ENCODE results near the gene CEP152.

CEP152 gene

DNA sequence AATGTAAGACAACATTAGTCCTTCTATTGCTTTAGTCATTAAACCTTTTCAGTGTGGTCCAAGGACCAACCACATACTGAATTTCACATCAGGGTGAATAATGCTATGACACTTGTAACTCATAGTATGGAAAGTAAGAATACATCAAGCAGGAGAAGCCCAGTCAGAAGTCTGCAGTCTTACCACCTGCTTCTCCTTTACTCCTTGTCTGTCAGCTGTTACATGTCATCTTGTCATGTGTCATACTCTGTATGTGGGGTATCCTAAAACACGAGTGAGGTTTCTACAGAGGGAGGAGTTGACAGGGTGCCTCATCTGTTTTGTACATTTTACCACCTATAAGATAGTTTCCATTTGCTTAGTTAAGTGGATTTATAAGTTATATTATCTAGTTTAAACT, 34.3 kb upstream of the CEP152 start:
- no peak for DNase-seq
- no peaks in the 10 kb centered on the region for H3K9me3 ChIP-seq (ENCODE audit: control insufficient read depth, low read length)
- no peaks in the 10 kb centered on the region for H3K4me1 ChIP-seq (ENCODE audit: control insufficient read depth, insufficient read depth, low read length, poor library complexity, severe bottlenecking)
- no peak overlapping the region for H3K27ac ChIP-seq (ENCODE audit: insufficient read depth, low read length, poor library complexity, severe bottlenecking)
- H3K4me3 ChIP-seq (ENCODE audit: insufficient read depth, low read depth, low read length, poor library complexity, severe bottlenecking): no peak overlapping the region
- no peaks in the 10 kb centered on the region for H3K36me3 ChIP-seq (ENCODE audit: control insufficient read depth, insufficient read depth, low read length)
- H3K27me3 ChIP-seq (replicated peaks; ENCODE audit: control insufficient read depth, insufficient read depth, low read length, poor library complexity, severe bottlenecking): no peaks in the 10 kb centered on the region

DNA sequence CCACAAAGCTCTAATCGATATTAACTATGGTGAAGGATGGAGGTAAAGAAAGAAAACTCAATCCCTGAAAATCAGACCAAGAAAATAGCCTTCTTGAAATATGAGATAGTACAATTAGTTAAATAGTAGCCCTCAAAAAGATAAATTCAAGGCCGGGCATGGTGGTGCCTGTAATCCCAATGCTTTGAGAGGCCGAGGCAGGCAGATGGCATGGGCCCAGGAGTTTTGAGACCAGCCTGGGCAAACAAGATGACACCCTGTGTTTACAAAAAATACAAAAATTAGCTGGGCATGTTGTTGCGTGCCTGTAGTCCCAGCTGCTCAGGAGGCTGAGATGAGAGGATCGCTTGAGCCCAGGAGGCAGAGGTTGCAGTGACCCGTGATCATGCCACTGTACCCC, 31.6 kb upstream of the CEP152 start:
- Histone ChIP-seq H3K27ac (ENCODE audit: insufficient read depth, low read length, poor library complexity, severe bottlenecking) (no peak overlapping the region), H3K4me3 (ENCODE audit: insufficient read depth, low read depth, low read length, poor library complexity, severe bottlenecking) (no peak overlapping the region), H3K36me3 (ENCODE audit: control insufficient read depth, insufficient read depth, low read length) (no peaks in the 10 kb centered on the region), H3K9me3 (ENCODE audit: control insufficient read depth, low read length) (no peaks in the 10 kb centered on the region), H3K4me1 (ENCODE audit: control insufficient read depth, insufficient read depth, low read length, poor library complexity, severe bottlenecking) (no peaks in the 10 kb centered on the region), H3K27me3 (replicated peaks; ENCODE audit: control insufficient read depth, insufficient read depth, low read length, poor library complexity, severe bottlenecking) (no peaks in the 10 kb centered on the region)
- DNase-seq: no peak

DNA sequence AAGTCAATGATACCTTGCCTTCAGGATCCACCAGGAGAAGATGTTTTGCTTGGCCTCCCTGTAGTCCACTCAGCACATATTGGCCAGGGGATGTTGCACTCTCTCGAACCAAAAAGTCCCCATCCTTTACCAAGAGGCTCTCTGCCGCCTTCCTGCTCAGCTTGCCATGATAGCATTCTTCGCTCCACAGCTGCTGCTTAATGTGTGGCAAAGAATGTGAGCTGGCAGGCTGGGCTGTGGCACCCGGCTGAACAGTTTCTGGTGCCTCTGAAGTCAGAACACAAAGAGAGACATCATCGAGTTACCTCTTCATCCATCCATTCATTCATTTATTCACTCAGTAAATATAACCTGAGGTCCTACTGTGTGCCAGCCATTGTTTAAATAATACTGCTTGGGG, 23.9 kb upstream of the CEP152 start:
- no peak overlapping the region for H3K4me3 ChIP-seq (ENCODE audit: insufficient read depth, low read depth, low read length, poor library complexity, severe bottlenecking)
- no peaks in the 10 kb centered on the region for H3K27me3 ChIP-seq (replicated peaks; ENCODE audit: control insufficient read depth, insufficient read depth, low read length, poor library complexity, severe bottlenecking)
- H3K4me1 ChIP-seq (ENCODE audit: control insufficient read depth, insufficient read depth, low read length, poor library complexity, severe bottlenecking): no peaks in the 10 kb centered on the region
- H3K36me3 ChIP-seq (ENCODE audit: control insufficient read depth, insufficient read depth, low read length): no peaks in the 10 kb centered on the region
- DNase-seq: no peak
- no peak overlapping the region for H3K27ac ChIP-seq (ENCODE audit: insufficient read depth, low read length, poor library complexity, severe bottlenecking)
- no peaks in the 10 kb centered on the region for H3K9me3 ChIP-seq (ENCODE audit: control insufficient read depth, low read length)

DNA sequence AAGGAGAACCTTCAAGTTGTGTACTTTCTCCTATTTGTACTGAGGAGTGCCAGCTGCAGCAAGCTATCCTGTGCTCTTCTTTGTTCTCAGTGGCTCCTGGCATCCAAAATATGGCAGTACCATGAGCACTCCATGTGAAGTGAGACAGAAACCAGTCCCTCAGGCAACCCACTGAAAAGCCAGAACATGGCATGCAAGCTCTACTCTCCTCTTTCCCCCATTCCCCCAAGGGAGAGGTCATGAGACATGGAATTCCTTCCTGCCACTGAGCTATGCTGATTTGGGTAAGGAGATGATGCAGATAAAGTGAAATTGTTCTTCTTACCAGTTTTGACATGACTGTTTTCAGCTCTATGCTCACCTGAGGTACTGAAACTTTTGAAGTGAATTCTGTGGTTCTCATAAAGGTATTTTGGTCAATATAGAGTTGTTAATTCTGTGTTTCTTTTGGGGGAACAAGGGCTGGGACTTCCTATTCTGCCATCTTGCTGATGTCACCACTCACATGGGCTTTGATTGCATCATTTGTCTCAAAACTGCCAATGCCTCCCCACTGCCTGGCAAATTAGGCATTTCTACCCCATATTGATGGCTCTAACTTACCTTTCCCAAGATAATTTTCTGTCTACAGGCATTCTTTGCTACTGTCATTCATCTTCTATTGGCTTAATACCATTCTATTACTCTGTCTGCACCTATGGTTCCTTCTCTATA, 22.8 kb upstream of the CEP152 start:
- no peaks in the 10 kb centered on the region for H3K27me3 ChIP-seq (replicated peaks; ENCODE audit: control insufficient read depth, insufficient read depth, low read length, poor library complexity, severe bottlenecking)
- H3K9me3 ChIP-seq (ENCODE audit: control insufficient read depth, low read length): no peaks in the 10 kb centered on the region
- no peaks in the 10 kb centered on the region for H3K4me1 ChIP-seq (ENCODE audit: control insufficient read depth, insufficient read depth, low read length, poor library complexity, severe bottlenecking)
- H3K36me3 ChIP-seq (ENCODE audit: control insufficient read depth, insufficient read depth, low read length): no peaks in the 10 kb centered on the region
- DNase-seq: no peak
- no peak overlapping the region for H3K4me3 ChIP-seq (ENCODE audit: insufficient read depth, low read depth, low read length, poor library complexity, severe bottlenecking)
- H3K27ac ChIP-seq (ENCODE audit: insufficient read depth, low read length, poor library complexity, severe bottlenecking): no peak overlapping the region

DNA sequence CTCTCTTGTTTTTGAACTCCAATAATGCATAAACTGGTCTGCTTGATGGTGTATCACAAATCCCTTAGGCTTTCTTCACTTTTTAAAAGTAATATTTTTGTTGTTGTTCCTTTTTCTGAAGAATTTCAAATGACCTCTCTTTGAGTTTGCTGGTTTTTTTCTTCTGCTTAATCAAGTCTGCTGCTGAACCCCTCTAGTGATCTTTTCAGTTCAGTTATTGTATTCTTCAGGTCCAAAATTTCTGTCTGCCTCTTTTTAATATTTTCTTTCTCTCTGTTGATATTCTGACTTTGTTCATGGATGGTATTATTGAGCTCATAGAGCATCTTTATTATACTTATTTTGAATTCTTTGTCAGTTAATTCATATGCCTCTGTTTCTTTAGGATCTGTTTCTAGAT, 21.8 kb upstream of the CEP152 start:
- Histone ChIP-seq H3K9me3 (ENCODE audit: control insufficient read depth, low read length) (no peaks in the 10 kb centered on the region), H3K4me3 (ENCODE audit: insufficient read depth, low read depth, low read length, poor library complexity, severe bottlenecking) (no peak overlapping the region), H3K4me1 (ENCODE audit: control insufficient read depth, insufficient read depth, low read length, poor library complexity, severe bottlenecking) (no peaks in the 10 kb centered on the region), H3K27ac (ENCODE audit: insufficient read depth, low read length, poor library complexity, severe bottlenecking) (no peak overlapping the region), H3K36me3 (ENCODE audit: control insufficient read depth, insufficient read depth, low read length) (no peaks in the 10 kb centered on the region), H3K27me3 (replicated peaks; ENCODE audit: control insufficient read depth, insufficient read depth, low read length, poor library complexity, severe bottlenecking) (no peaks in the 10 kb centered on the region)
- no peak for DNase-seq

DNA sequence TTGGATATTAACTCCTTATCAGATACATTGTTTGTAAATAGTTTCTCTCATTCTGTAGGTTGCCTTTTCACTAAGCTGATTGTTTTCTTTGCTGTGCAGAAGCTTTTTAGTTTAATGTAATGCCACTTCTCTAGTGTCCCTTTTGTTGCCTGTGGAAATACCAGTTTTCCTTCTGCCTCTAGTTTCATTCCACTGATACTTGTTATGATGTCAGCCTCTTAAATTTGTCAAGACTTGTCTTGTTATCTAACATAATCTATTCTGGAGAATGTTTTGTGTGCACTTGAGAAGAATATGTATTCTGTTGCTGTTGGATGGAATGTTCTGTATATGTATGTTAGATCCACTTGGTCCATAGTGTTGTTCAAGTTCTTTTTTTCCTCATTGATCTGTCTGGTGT, 18.0 kb upstream of the CEP152 start:
- DNase-seq: no peak
- no peaks in the 10 kb centered on the region for H3K4me1 ChIP-seq (ENCODE audit: control insufficient read depth, insufficient read depth, low read length, poor library complexity, severe bottlenecking)
- no peak overlapping the region for H3K4me3 ChIP-seq (ENCODE audit: insufficient read depth, low read depth, low read length, poor library complexity, severe bottlenecking)
- H3K27ac ChIP-seq (ENCODE audit: insufficient read depth, low read length, poor library complexity, severe bottlenecking): no peak overlapping the region
- no peaks in the 10 kb centered on the region for H3K9me3 ChIP-seq (ENCODE audit: control insufficient read depth, low read length)
- H3K27me3 ChIP-seq (replicated peaks; ENCODE audit: control insufficient read depth, insufficient read depth, low read length, poor library complexity, severe bottlenecking): no peaks in the 10 kb centered on the region
- H3K36me3 ChIP-seq (ENCODE audit: control insufficient read depth, insufficient read depth, low read length): no peaks in the 10 kb centered on the region

DNA sequence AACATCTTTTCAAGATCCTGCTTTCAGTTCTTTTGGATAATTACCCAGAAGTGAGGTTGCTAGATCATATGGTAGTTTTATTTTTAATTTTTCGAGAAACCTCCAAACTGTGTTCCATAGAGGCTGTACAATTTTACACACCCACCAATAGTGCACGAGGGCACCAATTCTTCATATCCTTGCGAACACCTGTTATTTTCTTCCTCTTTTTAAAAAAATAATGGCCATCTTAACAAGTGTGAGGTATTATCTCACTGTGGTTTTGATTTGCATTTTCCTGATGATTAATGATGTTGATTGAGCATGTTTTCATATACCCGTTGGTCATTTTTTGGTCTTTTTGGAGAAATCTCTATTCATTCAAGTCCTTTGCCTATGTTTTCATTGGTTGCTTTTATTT, 17.6 kb upstream of the CEP152 start:
- Histone ChIP-seq H3K4me3 (ENCODE audit: insufficient read depth, low read depth, low read length, poor library complexity, severe bottlenecking) (no peak overlapping the region), H3K27ac (ENCODE audit: insufficient read depth, low read length, poor library complexity, severe bottlenecking) (no peak overlapping the region), H3K4me1 (ENCODE audit: control insufficient read depth, insufficient read depth, low read length, poor library complexity, severe bottlenecking) (no peaks in the 10 kb centered on the region), H3K27me3 (replicated peaks; ENCODE audit: control insufficient read depth, insufficient read depth, low read length, poor library complexity, severe bottlenecking) (no peaks in the 10 kb centered on the region), H3K36me3 (ENCODE audit: control insufficient read depth, insufficient read depth, low read length) (no peaks in the 10 kb centered on the region), H3K9me3 (ENCODE audit: control insufficient read depth, low read length) (no peaks in the 10 kb centered on the region)
- no peak for DNase-seq

DNA sequence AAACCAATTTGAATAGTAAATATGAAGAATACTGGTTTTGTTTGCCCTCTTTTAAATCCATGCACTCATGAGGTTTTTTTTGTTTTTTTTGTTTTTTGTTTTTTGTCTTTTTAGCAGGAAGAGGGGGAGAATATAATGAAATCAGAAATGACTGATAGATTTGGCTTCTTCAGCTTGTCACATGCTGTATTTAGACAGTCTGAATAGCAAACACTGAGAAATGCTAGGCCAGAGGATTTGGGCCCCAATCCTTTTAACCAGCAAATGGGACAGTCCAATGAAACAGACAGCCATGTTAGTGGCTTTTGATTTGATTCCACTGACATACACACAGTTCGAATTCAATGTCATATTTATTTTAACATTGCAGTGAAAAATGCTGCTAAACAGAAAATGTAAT, 14.2 kb upstream of the CEP152 start:
- Histone ChIP-seq H3K27me3 (replicated peaks; ENCODE audit: control insufficient read depth, insufficient read depth, low read length, poor library complexity, severe bottlenecking) (no peaks in the 10 kb centered on the region), H3K27ac (ENCODE audit: insufficient read depth, low read length, poor library complexity, severe bottlenecking) (no peak overlapping the region), H3K9me3 (ENCODE audit: control insufficient read depth, low read length) (no peaks in the 10 kb centered on the region), H3K36me3 (ENCODE audit: control insufficient read depth, insufficient read depth, low read length) (no peaks in the 10 kb centered on the region), H3K4me1 (ENCODE audit: control insufficient read depth, insufficient read depth, low read length, poor library complexity, severe bottlenecking) (no peaks in the 10 kb centered on the region), H3K4me3 (ENCODE audit: insufficient read depth, low read depth, low read length, poor library complexity, severe bottlenecking) (no peak overlapping the region)
- no peak for DNase-seq

DNA sequence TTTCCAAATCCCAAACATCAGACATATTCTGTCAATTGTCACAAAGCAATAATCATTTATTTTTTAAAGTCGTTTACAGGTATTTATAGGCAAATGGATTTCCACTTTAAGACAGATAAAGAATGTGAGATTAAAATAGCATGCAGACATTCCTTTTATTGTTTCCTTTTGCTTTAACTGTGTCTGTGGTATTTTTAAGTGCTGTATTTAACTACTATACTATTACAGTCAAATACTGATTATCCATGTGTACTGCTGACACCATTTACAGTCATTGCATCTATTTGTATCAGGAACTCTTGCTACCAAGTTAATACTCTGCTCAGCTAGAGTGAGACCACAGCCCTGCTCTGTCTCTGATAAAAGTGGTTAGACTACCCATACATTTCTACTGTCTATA, 12.8 kb upstream of the CEP152 start:
- Histone ChIP-seq H3K27me3 (replicated peaks; ENCODE audit: control insufficient read depth, insufficient read depth, low read length, poor library complexity, severe bottlenecking) (no peaks in the 10 kb centered on the region), H3K9me3 (ENCODE audit: control insufficient read depth, low read length) (no peaks in the 10 kb centered on the region), H3K4me1 (ENCODE audit: control insufficient read depth, insufficient read depth, low read length, poor library complexity, severe bottlenecking) (no peaks in the 10 kb centered on the region), H3K4me3 (ENCODE audit: insufficient read depth, low read depth, low read length, poor library complexity, severe bottlenecking) (no peak overlapping the region), H3K27ac (ENCODE audit: insufficient read depth, low read length, poor library complexity, severe bottlenecking) (no peak overlapping the region), H3K36me3 (ENCODE audit: control insufficient read depth, insufficient read depth, low read length) (no peaks in the 10 kb centered on the region)
- no peak for DNase-seq

DNA sequence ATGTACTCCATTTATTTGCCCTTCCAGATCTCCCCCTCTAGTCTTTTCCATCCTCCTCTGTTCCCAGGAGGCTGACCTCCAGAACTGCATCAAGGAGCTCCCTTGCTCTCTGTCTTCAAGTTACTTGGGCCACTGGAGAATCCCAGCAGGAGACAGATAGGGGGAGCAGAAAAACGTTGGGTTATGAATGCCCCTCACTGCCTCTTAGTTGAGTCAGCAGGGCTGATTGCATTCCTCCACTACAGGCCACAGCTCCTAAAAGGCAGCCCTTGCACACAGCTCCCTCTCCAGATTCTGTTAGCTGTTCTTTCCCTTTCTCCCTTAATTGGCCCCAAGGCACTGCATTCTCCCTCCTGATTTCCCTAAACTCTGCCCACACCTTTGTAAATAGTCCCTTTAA, 12.4 kb upstream of the CEP152 start:
- Histone ChIP-seq H3K27ac (ENCODE audit: insufficient read depth, low read length, poor library complexity, severe bottlenecking) (no peak overlapping the region), H3K36me3 (ENCODE audit: control insufficient read depth, insufficient read depth, low read length) (no peaks in the 10 kb centered on the region), H3K4me3 (ENCODE audit: insufficient read depth, low read depth, low read length, poor library complexity, severe bottlenecking) (no peak overlapping the region), H3K9me3 (ENCODE audit: control insufficient read depth, low read length) (no peaks in the 10 kb centered on the region), H3K27me3 (replicated peaks; ENCODE audit: control insufficient read depth, insufficient read depth, low read length, poor library complexity, severe bottlenecking) (no peaks in the 10 kb centered on the region), H3K4me1 (ENCODE audit: control insufficient read depth, insufficient read depth, low read length, poor library complexity, severe bottlenecking) (no peaks in the 10 kb centered on the region)
- no peak for DNase-seq
